SK-N-SH (cell line): ENCODE data around the gene ADAMTS2. TPM values are rescaled to one million over a fixed set of nuclear protein-coding genes. Genes with fewer than 3 reads are reported as not detected.

Experiments used
- CTCF ChIA-PET: fragments of 300-600, 350-600 bp; formaldehyde crosslinking; extraction: SDS; loops from one replicate; lab custom pipeline; 2021; lab: Yijun Ruan, JAX
- POLR2A ChIA-PET: fragments of 350-600 bp; sonication (Branson Sonifier 250); formaldehyde crosslinking; extraction: SDS; loops from one replicate; lab custom pipeline; 2020; ENCODE audit warnings: antibody characterized with exemption, inconsistent platforms; lab: Yijun Ruan, JAX
- DNase-seq: peaks from one replicate; pipeline ENCODE4 v3.0.0; 2012
- H2AFZ ChIP-seq: fragments of 200-600 bp; sonication (generic); 2 replicates; pipeline ENCODE4 v1.8.1; 2016; ENCODE audit warnings: antibody characterized with exemption, mild to moderate bottlenecking, low read depth
- H3F3A ChIP-seq: fragments of 200-600 bp; sonication (generic); replicated peaks from 2 replicates; pipeline ENCODE3; 2016; ENCODE audit warnings: antibody characterized with exemption, mild to moderate bottlenecking; ENCODE audit not compliant: insufficient read depth
- H3K27ac ChIP-seq, 2 experiments: fragments of 200-500 bp in 1 of 2; fragments of 200-600 bp in 1 of 2; sonication (Bioruptor generic) in 1 of 2; sonication (generic), shearing (Covaris generic) in 1 of 2; 2 replicates each; pipeline versions ENCODE4 v1.5.1 to v1.6.1; 2014 to 2016; ENCODE audit warnings: low read depth in 2 of 2, inconsistent platforms in 1 of 2, low read length in 1 of 2, mild to moderate bottlenecking in 1 of 2, mixed read lengths in 1 of 2
- H3K27me3 ChIP-seq: fragments of 200-600 bp; sonication (generic), shearing (Covaris generic); 2 replicates; pipeline ENCODE4 v1.6.1; 2016; ENCODE audit warnings: mixed run types; ENCODE audit not compliant: insufficient read depth
- H3K36me3 ChIP-seq, 2 experiments: fragments of 200-500 bp in 1 of 2; fragments of 200-600 bp in 1 of 2; sonication (Bioruptor generic) in 1 of 2; sonication (generic) in 1 of 2; replicated peaks in 1 of 2; 2 replicates each; pipeline versions ENCODE3 to v1.5.1; 2014 to 2016; ENCODE audit warnings: low read length in 1 of 2, mild to moderate bottlenecking in 1 of 2; ENCODE audit not compliant: insufficient read depth in 2 of 2, control insufficient read depth in 1 of 2
- H3K4me1 ChIP-seq, 2 experiments: fragments of 200-500 bp in 1 of 2; fragments of 200-600 bp in 1 of 2; sonication (Bioruptor generic) in 1 of 2; sonication (generic), shearing (Covaris generic) in 1 of 2; 2 replicates each; pipeline versions ENCODE4 v1.5.1 to v1.6.1; 2014 to 2016; ENCODE audit warnings: low read depth in 1 of 2, low read length in 1 of 2, mixed run types in 1 of 2; ENCODE audit not compliant: insufficient read depth in 2 of 2, control insufficient read depth in 1 of 2
- H3K4me2 ChIP-seq: fragments of 200-600 bp; sonication (generic), shearing (Covaris generic); 2 replicates; pipeline ENCODE4 v1.6.1; 2017; ENCODE audit warnings: mixed run types
- H3K4me3 ChIP-seq, 2 experiments: fragments of 200-500 bp in 1 of 2; fragments of 200-600 bp in 1 of 2; sonication (Bioruptor generic) in 1 of 2; sonication (generic), shearing (Covaris generic) in 1 of 2; 2 replicates each; pipeline versions ENCODE4 v1.5.1 to v1.8.1; 2014 to 2016; ENCODE audit warnings: low read depth in 2 of 2, inconsistent platforms in 1 of 2, low read length in 1 of 2, mild to moderate bottlenecking in 1 of 2, mixed read lengths in 1 of 2, moderate library complexity in 1 of 2
- H3K79me2 ChIP-seq: fragments of 200-600 bp; sonication (generic); 2 replicates; pipeline ENCODE4 v1.8.1; 2017; ENCODE audit warnings: mild to moderate bottlenecking; ENCODE audit not compliant: insufficient read depth
- H3K9ac ChIP-seq: fragments of 200-600 bp; sonication (generic); 2 replicates; pipeline ENCODE4 v1.6.1; 2017; ENCODE audit warnings: mixed run types
- H3K9me2 ChIP-seq: fragments of 200-600 bp; sonication (generic); 2 replicates; pipeline ENCODE4 v1.6.1; 2017; ENCODE audit warnings: mixed run types
- H3K9me3 ChIP-seq: fragments of 200-600 bp; sonication (generic); 2 replicates; pipeline ENCODE4 v1.6.1; 2017; ENCODE audit warnings: mixed run types, mild to moderate bottlenecking, moderate library complexity
- H4K20me1 ChIP-seq: fragments of 200-600 bp; sonication (generic); 2 replicates; pipeline ENCODE4 v1.6.1; 2017; ENCODE audit warnings: mild to moderate bottlenecking, mixed run types; ENCODE audit not compliant: insufficient read depth
- CTCF ChIP-seq: fragments of 200-600 bp; sonication (generic); IDR thresholded peaks from 2 replicates; pipeline ENCODE4 v1.6.1; 2017; ENCODE audit warnings: antibody characterized with exemption, mild to moderate bottlenecking, moderate library complexity
- ELF1 ChIP-seq: IDR thresholded peaks from 2 replicates; pipeline ENCODE4 v1.4.0; 2012
- FOSL2 ChIP-seq: IDR thresholded peaks from 2 replicates; pipeline ENCODE4 v1.4.0; 2012; ENCODE audit warnings: low read depth, mild to moderate bottlenecking, moderate library complexity, borderline replicate concordance
- GATA2 ChIP-seq: sonication (generic); formaldehyde crosslinking; IDR thresholded peaks from 2 replicates; pipeline ENCODE4 v1.5.0; 2020; ENCODE audit warnings: mild to moderate bottlenecking, missing genetic modification reagents
- JUND ChIP-seq: IDR thresholded peaks from 2 replicates; pipeline ENCODE4 v1.4.0; 2012
- MEF2A ChIP-seq: IDR thresholded peaks from 2 replicates; pipeline ENCODE4 v1.4.0; 2012; ENCODE audit warnings: low read depth, borderline replicate concordance
- MXI1 ChIP-seq: IDR thresholded peaks from 2 replicates; pipeline ENCODE4 v1.6.1; 2012; ENCODE audit warnings: mild to moderate bottlenecking, low read depth, low read length, improper control_type of control experiment
- NRF1 ChIP-seq: IDR thresholded peaks from 2 replicates; pipeline ENCODE4 v1.6.1; 2012; ENCODE audit warnings: low read depth, mild to moderate bottlenecking, low read length
- PBX3 ChIP-seq: IDR thresholded peaks from 2 replicates; pipeline ENCODE4; 2012
- RFX5 ChIP-seq: IDR thresholded peaks from 2 replicates; pipeline ENCODE4 v1.6.1; 2012; ENCODE audit warnings: mild to moderate bottlenecking, improper control_type of control experiment, low read length
- RXRA ChIP-seq: IDR thresholded peaks from 2 replicates; pipeline ENCODE4 v1.4.0; 2012; ENCODE audit warnings: low read depth, mild to moderate bottlenecking, borderline replicate concordance
- SIN3A ChIP-seq: IDR thresholded peaks from 2 replicates; pipeline ENCODE4 v1.6.1; 2012; ENCODE audit warnings: low read depth, mild to moderate bottlenecking, low read length, moderate library complexity, borderline replicate concordance
- SMC3 ChIP-seq: IDR thresholded peaks from 2 replicates; pipeline ENCODE4 v1.6.1; 2012; ENCODE audit warnings: low read depth, low read length, improper control_type of control experiment
- TAF1 ChIP-seq: IDR thresholded peaks from 2 replicates; pipeline ENCODE4 v1.6.1; 2012; ENCODE audit warnings: low read depth, mild to moderate bottlenecking, low read length, moderate library complexity, borderline replicate concordance
- TCF12 ChIP-seq: IDR thresholded peaks from 2 replicates; pipeline ENCODE4 v1.4.0; 2012
- TEAD4 ChIP-seq: IDR thresholded peaks from 2 replicates; pipeline ENCODE4 v1.4.0; 2012; ENCODE audit warnings: mild to moderate bottlenecking, borderline replicate concordance; ENCODE audit not compliant: insufficient read depth
- USF1 ChIP-seq: IDR thresholded peaks from 2 replicates; pipeline ENCODE4 v1.4.0; 2012; ENCODE audit warnings: low read depth, borderline replicate concordance
- WGBS: methylation state at CpG from one replicate; pipeline ENCODE4 v1.1.6; 2017; ENCODE audit warnings: low lambda C conversion rate; 5-methylcytosine and 5-hydroxymethylcytosine counted together
- polyA plus RNA-seq, 3 experiments: library from polyadenylated mRNA; depleted of rRNA; stranded (reverse); fragments of >200 nt; gene quantifications; 2 replicates each; pipeline ENCODE4 v1.2.3, GENCODE V29; 2012

Gene ADAMTS2
- polyA plus RNA-seq, 1 of the 3 experiments (the other 2 are of a cell fraction) = 0.12 TPM

- Histone ChIP-seq H2AFZ (no peak overlapping the region), H3K9me3 (no peaks in the 10 kb centered on the region), H3F3A (no peaks in the 10 kb centered on the region), H3K4me2 (no peak overlapping the region), H3K9me2 (no peaks in the 10 kb centered on the region), H3K4me1 (peaks cover 0 to 8% of the 10 kb centered on the region in 2 experiments; a peak in 1 of 4 replicates), H3K36me3 (no peaks in the 10 kb centered on the region), H3K79me2 (no peaks in the 10 kb centered on the region), H4K20me1 (no peaks in the 10 kb centered on the region), H3K4me3 (no peak overlapping the region), H3K9ac (no peak overlapping the region), H3K27me3 (no peaks in the 10 kb centered on the region), H3K27ac (no peak overlapping the region)
- ChIA-PET CTCF (interaction anchor here (0.6 to 1.7 kb wide), 4 partner anchors 10 to 331 kb away, joined by 3 to 6 read pairs (median 5); no protein-coding TSS in a partner anchor), POLR2A (no interaction called here)
- DNase-seq = no peak
- TF ChIP-seq ELF1 (no peak), MEF2A (no peak), PBX3 (no peak), MXI1 (no peak), GATA2 (CRISPR knock-in tag) (no peak), USF1 (no peak), JUND (no peak), FOSL2 (no peak), TEAD4 (no peak), TCF12 (no peak), NRF1 (no peak)
- 37% methylated on average over 8 of the region's 24 CpGs for WGBS
Measured at GRCh38 chr5:179162351-179163235, 182.7 kb downstream of the ADAMTS2 start.

DNA sequence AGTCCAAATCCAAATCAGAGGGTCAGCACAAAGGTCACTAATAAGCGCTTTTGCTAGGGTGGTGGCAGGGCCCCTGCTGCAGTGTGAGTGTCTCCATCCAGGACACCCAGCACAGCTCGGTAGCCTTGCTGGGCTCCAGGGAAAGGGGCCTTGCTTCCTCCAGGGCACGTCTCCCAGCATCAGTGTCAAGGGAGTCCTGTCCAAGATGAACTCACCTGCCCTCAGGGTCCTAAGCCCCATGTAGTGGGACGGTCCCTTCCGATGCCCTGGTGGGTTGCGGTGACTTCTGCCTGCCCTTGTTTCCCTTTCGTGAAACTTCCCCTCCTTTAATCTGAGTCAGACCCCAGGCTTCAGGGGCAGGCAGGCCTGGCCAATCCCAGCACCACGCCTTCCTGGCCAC is 183.4 kb downstream of the ADAMTS2 start:
- ChIA-PET POLR2A (no interaction called here), CTCF (interaction anchor here (1.1 to 1.7 kb wide), 4 partner anchors 9 to 334 kb away, joined by 3 to 6 read pairs (median 4); no protein-coding TSS in a partner anchor)
- Histone ChIP-seq H4K20me1 (no peaks in the 10 kb centered on the region), H3K4me3 (no peak overlapping the region), H3K9me3 (no peaks in the 10 kb centered on the region), H2AFZ (no peak overlapping the region), H3K4me1 (peaks cover 0 to 3% of the 10 kb centered on the region in 2 experiments; a peak in 1 of 4 replicates), H3K27me3 (no peaks in the 10 kb centered on the region), H3F3A (no peaks in the 10 kb centered on the region), H3K9ac (no peak overlapping the region), H3K79me2 (no peaks in the 10 kb centered on the region), H3K4me2 (no peak overlapping the region), H3K9me2 (no peaks in the 10 kb centered on the region), H3K36me3 (no peaks in the 10 kb centered on the region), H3K27ac (no peak overlapping the region; a peak in 1 of 4 replicates)
- no peak for TF ChIP-seq TEAD4
- TF ChIP-seq GATA2 (CRISPR knock-in tag) = no peak
- TF ChIP-seq SMC3 = no peak
- TF ChIP-seq RFX5 = no peak
- TF ChIP-seq TAF1 = no peak
- no peak for TF ChIP-seq CTCF
- no peak for TF ChIP-seq RXRA
- TF ChIP-seq SIN3A = no peak
- no peak for TF ChIP-seq USF1
- 37% methylated on average over 4 of the region's 8 CpGs for whole genome bisulfite sequencing
- no peak for DNase-seq
